HepG2 (cell line): ENCODE measurements around the gene DNASE1. TPM values are rescaled to one million over a fixed set of nuclear protein-coding genes. Genes with fewer than 3 reads are reported as not detected.
A peak's percentile ranks its signal among the peaks of the same experiment; 100 is the strongest.

Experiments used
- ASH2L ChIP-seq: fragments of 300-600, 200-600 bp; sonication (generic); IDR thresholded peaks from 2 replicates; pipeline ENCODE4 v1.7.0; 2017; ENCODE audit warnings: low read depth, mild to moderate bottlenecking, moderate library complexity, mixed read lengths, low read length; ENCODE audit not compliant: insufficient read length
- CEBPG ChIP-seq: IDR thresholded peaks from 2 replicates; pipeline ENCODE4 v1.6.1; 2016
- CREB3 ChIP-seq: sonication (generic); formaldehyde crosslinking; IDR thresholded peaks from 2 replicates; pipeline ENCODE4 v1.5.0; 2020; ENCODE audit warnings: missing genetic modification reagents
- DDIT3 ChIP-seq: sonication (generic); formaldehyde crosslinking; IDR thresholded peaks from 2 replicates; pipeline ENCODE4 v1.4.0; 2020; ENCODE audit warnings: mild to moderate bottlenecking, missing genetic modification reagents
- HINFP ChIP-seq: sonication (generic); formaldehyde crosslinking; IDR thresholded peaks from 2 replicates; pipeline ENCODE4 v1.4.0; 2020; ENCODE audit warnings: low read depth, mild to moderate bottlenecking, missing genetic modification reagents
- HOXA3 ChIP-seq: sonication (generic); formaldehyde crosslinking; IDR thresholded peaks from 2 replicates; pipeline ENCODE4 v1.5.0; 2020; ENCODE audit warnings: missing genetic modification reagents
- MAFG ChIP-seq: sonication (generic); formaldehyde crosslinking; IDR thresholded peaks from 2 replicates; pipeline ENCODE4 v1.5.1; 2020; ENCODE audit warnings: mild to moderate bottlenecking, missing genetic modification reagents
- NCOA1 ChIP-seq: sonication (generic); formaldehyde crosslinking; IDR thresholded peaks from 2 replicates; pipeline ENCODE4 v1.9.0; 2021; ENCODE audit warnings: missing genetic modification reagents
- NFE2 ChIP-seq: sonication (generic); formaldehyde crosslinking; IDR thresholded peaks from 2 replicates; pipeline ENCODE4 v1.4.0; 2020; ENCODE audit warnings: missing genetic modification reagents
- NR2F2 ChIP-seq: IDR thresholded peaks from 2 replicates; pipeline ENCODE4 v1.6.1; 2012; ENCODE audit warnings: low read depth, inconsistent platforms, borderline replicate concordance
- PAXIP1 ChIP-seq: sonication (generic); formaldehyde crosslinking; conservative IDR thresholded peaks from 2 replicates; pipeline ENCODE4 v1.4.0; 2020; ENCODE audit warnings: mild to moderate bottlenecking, missing genetic modification reagents, moderate library complexity
- SMAD9 ChIP-seq: sonication (generic); formaldehyde crosslinking; IDR thresholded peaks from 2 replicates; pipeline ENCODE4 v1.5.1; 2020; ENCODE audit warnings: mild to moderate bottlenecking, missing genetic modification reagents
- TBX2 ChIP-seq: sonication (generic); formaldehyde crosslinking; IDR thresholded peaks from 2 replicates; pipeline ENCODE4 v1.5.0; 2020; ENCODE audit warnings: missing genetic modification reagents, mild to moderate bottlenecking, borderline replicate concordance
- TERF1 ChIP-seq: sonication (generic); formaldehyde crosslinking; IDR thresholded peaks from 2 replicates; pipeline ENCODE4 v1.8.0; 2022; ENCODE audit warnings: mild to moderate bottlenecking, missing genetic modification reagents, moderate library complexity
- XRCC5 ChIP-seq: fragments of 200-400 bp; formaldehyde crosslinking; optimal IDR thresholded peaks from 2 replicates; pipeline ENCODE3; 2017; ENCODE audit warnings: mild to moderate bottlenecking, low read length
- ZBTB26 ChIP-seq: IDR thresholded peaks from 2 replicates; pipeline ENCODE4 v1.6.1; 2016; ENCODE audit warnings: missing compliant biosample characterization, missing genetic modification reagents, borderline replicate concordance
- ZBTB3 ChIP-seq: sonication (generic); formaldehyde crosslinking; IDR thresholded peaks from 2 replicates; pipeline ENCODE4 v1.4.0; 2020; ENCODE audit warnings: low read depth, mild to moderate bottlenecking, moderate library complexity, missing genetic modification reagents, borderline replicate concordance
- ZNF263 ChIP-seq: sonication (generic); formaldehyde crosslinking; IDR thresholded peaks from 2 replicates; pipeline ENCODE4 v1.4.0; 2020; ENCODE audit warnings: missing genetic modification reagents
- ZNF691 ChIP-seq: sonication (generic); formaldehyde crosslinking; IDR thresholded peaks from 2 replicates; pipeline ENCODE4 v1.4.0; 2020; ENCODE audit warnings: missing genetic modification reagents, low read depth, mild to moderate bottlenecking, borderline replicate concordance
- ZNF772 ChIP-seq: sonication (generic); formaldehyde crosslinking; IDR thresholded peaks from 2 replicates; pipeline ENCODE4 v1.5.0; 2020; ENCODE audit warnings: mild to moderate bottlenecking, missing genetic modification reagents
- polyA plus RNA-seq, 8 experiments: library from polyadenylated mRNA; depleted of rRNA in 3 of 8; stranded (reverse) in 7 of 8; unstranded in 1 of 8; fragments of >200 nt; fragmentation: Illumina TruSeq in 4 of 8; extraction: Trizol in 4 of 8; gene quantifications; 2 replicates each; pipeline versions ENCODE4 v1.2.1 to v1.2.3, GENCODE V29; 2011 to 2016; ENCODE audit warnings: low read depth in 4 of 8, missing spikeins in 1 of 8, mixed read lengths in 1 of 8; ENCODE audit not compliant: insufficient read depth in 1 of 8
- total RNA-seq, 5 experiments: library from RNA; depleted of rRNA; stranded (reverse); fragments of >200 nt; fragmentation: Illumina TruSeq; extraction: Trizol; gene quantifications; 2 replicates each; pipeline ENCODE4 v1.2.3, GENCODE V29; 2016; ENCODE audit warnings: low read depth in 1 of 5

DNASE1 gene
- total and polyA plus RNA-seq, 2 of the 13 experiments (the other 11 are each of a cell fraction or from before 2014, with no cell fraction given), result 7.1 to 11.1 TPM

GRCh38 chr16:3640207-3640606, 14.3 kb upstream of the DNASE1 start (continued):
- TF ChIP-seq MAFG (CRISPR knock-in tag), result no peak
- TF ChIP-seq XRCC5, result peak; percentile 10
- no peak for TF ChIP-seq SMAD9 (CRISPR knock-in tag)
- TF ChIP-seq ZBTB3, result no peak
- TF ChIP-seq PAXIP1 (CRISPR knock-in tag), result peak; percentile 78
- TF ChIP-seq TERF1, result no peak
- TF ChIP-seq HOXA3 (CRISPR knock-in tag), result peak; percentile 56
- no peak for TF ChIP-seq ASH2L
- 0 out of 2 replicates have a peak, but pooled peaks have one; percentile 22 for TF ChIP-seq NR2F2
- no peak for TF ChIP-seq NFE2 (CRISPR knock-in tag)
- peak; percentile 31; the same call in 1 of the 2 replicates for TF ChIP-seq ZNF691 (CRISPR knock-in tag)
- peak; percentile 55; the same call in 1 of the 2 replicates for TF ChIP-seq HINFP (CRISPR knock-in tag)
- TF ChIP-seq CEBPG (CRISPR knock-in tag), result no peak
- TF ChIP-seq ZNF772, result 0 out of 2 replicates have a peak, but pooled peaks have one; percentile 39
- TF ChIP-seq NCOA1 (CRISPR knock-in tag), result 0 out of 2 replicates have a peak, but pooled peaks have one; percentile 38
- no peak for TF ChIP-seq DDIT3 (CRISPR knock-in tag)
- peak; percentile 73 for TF ChIP-seq ZNF263
- no peak for TF ChIP-seq CREB3 (CRISPR knock-in tag)
- no peak for TF ChIP-seq ZBTB26 (CRISPR knock-in tag)
- TF ChIP-seq TBX2, result peak; percentile 37; the same call in 1 of the 2 replicates
